ENCODE measurements around the gene ZAR1L.

Gene ZAR1L

DNA sequence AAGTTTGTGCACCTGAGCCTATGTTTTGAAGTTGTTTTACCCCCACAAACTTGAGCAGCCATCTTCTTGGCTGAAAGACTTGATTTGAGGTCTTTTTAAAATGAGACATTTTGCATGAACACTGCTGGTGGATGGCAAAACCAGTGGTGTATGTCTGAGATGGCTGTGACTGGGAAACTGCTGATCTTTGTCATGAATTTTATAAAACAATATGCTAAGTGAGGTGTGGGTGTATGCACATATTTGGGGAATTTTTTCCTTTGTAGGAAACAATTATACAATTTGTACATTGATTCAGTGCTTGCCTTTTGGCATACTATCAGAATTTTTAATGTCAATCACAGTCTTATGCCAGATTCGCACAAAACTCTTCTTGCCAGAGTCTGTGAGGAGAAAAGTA, 52.5 kb downstream of the ZAR1L start:
- H2BK120ac ChIP-seq (ENCODE audit: low read depth, low read length), result no peak overlapping the region
- no peak overlapping the region for H3K4me2 ChIP-seq (ENCODE audit: insufficient read depth, low read length, poor library complexity, severe bottlenecking)
- no peak overlapping the region for H2BK15ac ChIP-seq (ENCODE audit: low read length)
- H2AFZ ChIP-seq (ENCODE audit: low read length), result no peak overlapping the region
- no CpG with 5 or more reads among the region's 1 CpG for WGBS, 2 donors (ENCODE audit: extremely low coverage in 2 of 2, insufficient read length in 2 of 2, insufficient replicate concordance in 1 of 2)
- peaks cover 0 to 4% of the 10 kb centered on the region in 2 donors for H3K36me3 ChIP-seq (replicated peaks in 1 of 2; ENCODE audit: control insufficient read depth in 2 of 2, insufficient read depth in 2 of 2, low read length in 2 of 2)
- H2BK5ac ChIP-seq (ENCODE audit: low read length), result no peak overlapping the region
- H4K91ac ChIP-seq (ENCODE audit: low read depth, low read length, poor library complexity), result no peak overlapping the region
- H2AK5ac ChIP-seq (ENCODE audit: low read depth, low read length), result no peak overlapping the region
- H3K4me3 ChIP-seq (ENCODE audit: low read length in 2 of 2), result no peak overlapping the region
- H3K79me1 ChIP-seq (ENCODE audit: low read depth, low read length), result no peaks in the 10 kb centered on the region
- no peak overlapping the region for H3K18ac ChIP-seq (ENCODE audit: low read length)
- H2BK12ac ChIP-seq (ENCODE audit: low read length), result no peak overlapping the region
- no peaks in the 10 kb centered on the region for H3K4me1 ChIP-seq (ENCODE audit: control insufficient read depth in 2 of 2, insufficient read depth in 1 of 2, low read depth in 1 of 2, low read length in 2 of 2)
- no peak for DNase-seq (ENCODE audit: low spot score)
- no peak overlapping the region for H3K4ac ChIP-seq (ENCODE audit: low read length)
- H4K8ac ChIP-seq (ENCODE audit: low read depth, low read length), result no peak overlapping the region
- H3K27ac ChIP-seq (replicated peaks; ENCODE audit: low read length), result no peak overlapping the region
- H3K9me3 ChIP-seq (replicated peaks in 1 of 2; ENCODE audit: control insufficient read depth in 2 of 2, insufficient read depth in 1 of 2, low read depth in 1 of 2, low read length in 2 of 2), result no peaks in the 10 kb centered on the region
- no peaks in the 10 kb centered on the region for H3K27me3 ChIP-seq (ENCODE audit: control insufficient read depth in 3 of 3, insufficient read depth in 3 of 3, low read depth in 1 of 3, low read length in 3 of 3)
- no peak overlapping the region for H3K23ac ChIP-seq (ENCODE audit: low read depth, low read length, poor library complexity)
- no peak overlapping the region for H3K9ac ChIP-seq (ENCODE audit: low read depth, low read length, poor library complexity)
- H3K14ac ChIP-seq (ENCODE audit: low read length), result no peak overlapping the region

DNA sequence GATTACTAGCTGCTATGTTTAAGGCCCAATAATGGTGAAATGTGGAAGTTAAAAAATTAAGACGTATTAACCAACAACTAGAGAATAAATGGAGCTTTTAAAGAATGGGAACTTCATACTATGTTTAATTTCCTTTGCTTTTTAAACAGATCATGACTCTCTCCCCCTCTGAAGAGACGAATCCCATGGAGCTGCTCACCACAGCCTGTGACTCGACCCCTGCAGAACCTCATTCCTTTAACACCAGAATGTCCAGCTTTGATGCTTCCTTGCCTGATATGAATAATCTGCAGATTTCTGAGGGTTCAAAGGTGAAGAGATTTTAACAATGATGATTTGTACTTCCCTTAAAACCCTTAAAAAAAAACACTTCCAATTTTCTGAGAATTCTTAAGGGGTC, 53.0 kb downstream of the ZAR1L start:
- H3K14ac ChIP-seq (ENCODE audit: low read length), result no peak overlapping the region
- H4K8ac ChIP-seq (ENCODE audit: low read depth, low read length), result no peak overlapping the region
- no peak overlapping the region for H3K9ac ChIP-seq (ENCODE audit: low read depth, low read length, poor library complexity)
- H3K79me1 ChIP-seq (ENCODE audit: low read depth, low read length), result no peaks in the 10 kb centered on the region
- H2BK120ac ChIP-seq (ENCODE audit: low read depth, low read length), result no peak overlapping the region
- no peak overlapping the region for H4K91ac ChIP-seq (ENCODE audit: low read depth, low read length, poor library complexity)
- no peaks in the 10 kb centered on the region for H3K4me1 ChIP-seq (ENCODE audit: control insufficient read depth in 2 of 2, insufficient read depth in 1 of 2, low read depth in 1 of 2, low read length in 2 of 2)
- no peak overlapping the region for H2AK5ac ChIP-seq (ENCODE audit: low read depth, low read length)
- H3K9me3 ChIP-seq (replicated peaks in 1 of 2; ENCODE audit: control insufficient read depth in 2 of 2, insufficient read depth in 1 of 2, low read depth in 1 of 2, low read length in 2 of 2), result no peaks in the 10 kb centered on the region
- no peak overlapping the region for H2BK15ac ChIP-seq (ENCODE audit: low read length)
- no peak for DNase-seq (ENCODE audit: low spot score)
- no peak overlapping the region for H3K4me2 ChIP-seq (ENCODE audit: insufficient read depth, low read length, poor library complexity, severe bottlenecking)
- no peak overlapping the region for H2BK5ac ChIP-seq (ENCODE audit: low read length)
- peaks cover 0 to 4% of the 10 kb centered on the region in 2 donors for H3K36me3 ChIP-seq (replicated peaks in 1 of 2; ENCODE audit: control insufficient read depth in 2 of 2, insufficient read depth in 2 of 2, low read length in 2 of 2)
- H2AFZ ChIP-seq (ENCODE audit: low read length), result no peak overlapping the region
- no peak overlapping the region for H2BK12ac ChIP-seq (ENCODE audit: low read length)
- no peak overlapping the region for H3K4me3 ChIP-seq (ENCODE audit: low read length in 2 of 2)
- H3K18ac ChIP-seq (ENCODE audit: low read length), result no peak overlapping the region
- no peak overlapping the region for H3K23ac ChIP-seq (ENCODE audit: low read depth, low read length, poor library complexity)
- WGBS, 2 donors (ENCODE audit: extremely low coverage in 2 of 2, insufficient read length in 2 of 2, insufficient replicate concordance in 1 of 2), result no CpG with 5 or more reads among the region's 3 CpGs
- no peak overlapping the region for H3K27ac ChIP-seq (replicated peaks; ENCODE audit: low read length)
- H3K27me3 ChIP-seq (ENCODE audit: control insufficient read depth in 3 of 3, insufficient read depth in 3 of 3, low read depth in 1 of 3, low read length in 3 of 3), result no peaks in the 10 kb centered on the region
- H3K4ac ChIP-seq (ENCODE audit: low read length), result no peak overlapping the region

GRCh38 chr13:32261567-32261966, 53.6 kb downstream of the ZAR1L start:
- Histone ChIP-seq H2BK15ac (ENCODE audit: low read length) (no peak overlapping the region), H3K9me3 (replicated peaks in 1 of 2; ENCODE audit: control insufficient read depth in 2 of 2, insufficient read depth in 1 of 2, low read depth in 1 of 2, low read length in 2 of 2) (no peaks in the 10 kb centered on the region), H3K79me1 (ENCODE audit: low read depth, low read length) (no peaks in the 10 kb centered on the region), H2AFZ (ENCODE audit: low read length) (no peak overlapping the region), H2BK12ac (ENCODE audit: low read length) (no peak overlapping the region), H3K14ac (ENCODE audit: low read length) (no peak overlapping the region), H3K36me3 (replicated peaks in 1 of 2; ENCODE audit: control insufficient read depth in 2 of 2, insufficient read depth in 2 of 2, low read length in 2 of 2) (peaks cover 0 to 4% of the 10 kb centered on the region in 2 donors), H3K4ac (ENCODE audit: low read length) (no peak overlapping the region), H3K4me3 (ENCODE audit: low read length in 2 of 2) (no peak overlapping the region), H3K9ac (ENCODE audit: low read depth, low read length, poor library complexity) (no peak overlapping the region), H2BK5ac (ENCODE audit: low read length) (no peak overlapping the region), H3K27ac (replicated peaks; ENCODE audit: low read length) (no peak overlapping the region), H4K91ac (ENCODE audit: low read depth, low read length, poor library complexity) (no peak overlapping the region), H2BK120ac (ENCODE audit: low read depth, low read length) (no peak overlapping the region), H2AK5ac (ENCODE audit: low read depth, low read length) (no peak overlapping the region), H4K8ac (ENCODE audit: low read depth, low read length) (no peak overlapping the region), H3K4me2 (ENCODE audit: insufficient read depth, low read length, poor library complexity, severe bottlenecking) (no peak overlapping the region), H3K23ac (ENCODE audit: low read depth, low read length, poor library complexity) (no peak overlapping the region), H3K18ac (ENCODE audit: low read length) (no peak overlapping the region), H3K27me3 (ENCODE audit: control insufficient read depth in 3 of 3, insufficient read depth in 3 of 3, low read depth in 1 of 3, low read length in 3 of 3) (no peaks in the 10 kb centered on the region), H3K4me1 (ENCODE audit: control insufficient read depth in 2 of 2, insufficient read depth in 1 of 2, low read depth in 1 of 2, low read length in 2 of 2) (no peaks in the 10 kb centered on the region)
- no CpG with 5 or more reads among the region's 9 CpGs for WGBS, 2 donors (ENCODE audit: extremely low coverage in 2 of 2, insufficient read length in 2 of 2, insufficient replicate concordance in 1 of 2)
- no peak for DNase-seq (ENCODE audit: low spot score)

DNA sequence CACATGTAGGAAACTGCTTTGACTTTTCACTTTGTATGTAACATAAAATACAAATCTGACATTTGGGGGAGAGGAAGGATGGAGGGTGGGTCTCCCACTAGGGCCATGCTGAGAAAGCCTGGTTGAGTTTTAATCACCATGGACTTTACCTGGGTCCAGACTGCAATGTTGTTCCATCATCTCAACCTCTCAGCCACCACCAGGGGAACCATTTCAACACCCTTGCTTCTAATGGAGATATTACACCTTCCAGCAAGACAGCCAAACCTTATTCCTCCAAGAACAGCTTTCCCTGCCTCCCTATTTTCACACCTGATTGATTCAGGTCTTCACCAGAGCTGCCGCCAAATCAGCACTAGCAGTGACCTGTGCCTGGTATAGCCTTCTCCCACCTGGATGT, 56.0 kb downstream of the ZAR1L start:
- no peak overlapping the region for H4K91ac ChIP-seq (ENCODE audit: low read depth, low read length, poor library complexity)
- H3K14ac ChIP-seq (ENCODE audit: low read length), result no peak overlapping the region
- no peak overlapping the region for H3K4me3 ChIP-seq (ENCODE audit: low read length in 2 of 2)
- H3K79me1 ChIP-seq (ENCODE audit: low read depth, low read length), result no peaks in the 10 kb centered on the region
- H3K9me3 ChIP-seq (replicated peaks in 1 of 2; ENCODE audit: control insufficient read depth in 2 of 2, insufficient read depth in 1 of 2, low read depth in 1 of 2, low read length in 2 of 2), result no peaks in the 10 kb centered on the region
- no peak overlapping the region for H4K8ac ChIP-seq (ENCODE audit: low read depth, low read length)
- no peak overlapping the region for H2BK5ac ChIP-seq (ENCODE audit: low read length)
- no peak overlapping the region for H3K18ac ChIP-seq (ENCODE audit: low read length)
- H3K9ac ChIP-seq (ENCODE audit: low read depth, low read length, poor library complexity), result no peak overlapping the region
- no peak overlapping the region for H2BK120ac ChIP-seq (ENCODE audit: low read depth, low read length)
- no peaks in the 10 kb centered on the region for H3K36me3 ChIP-seq (replicated peaks in 1 of 2; ENCODE audit: control insufficient read depth in 2 of 2, insufficient read depth in 2 of 2, low read length in 2 of 2)
- no peak for DNase-seq (ENCODE audit: low spot score)
- H3K27me3 ChIP-seq (ENCODE audit: control insufficient read depth in 3 of 3, insufficient read depth in 3 of 3, low read depth in 1 of 3, low read length in 3 of 3), result no peaks in the 10 kb centered on the region
- no CpG with 5 or more reads among the region's 1 CpG for WGBS, 2 donors (ENCODE audit: extremely low coverage in 2 of 2, insufficient read length in 2 of 2, insufficient replicate concordance in 1 of 2)
- H2AFZ ChIP-seq (ENCODE audit: low read length), result no peak overlapping the region
- H2AK5ac ChIP-seq (ENCODE audit: low read depth, low read length), result no peak overlapping the region
- no peak overlapping the region for H3K27ac ChIP-seq (replicated peaks; ENCODE audit: low read length)
- no peak overlapping the region for H3K4me2 ChIP-seq (ENCODE audit: insufficient read depth, low read length, poor library complexity, severe bottlenecking)
- no peak overlapping the region for H2BK15ac ChIP-seq (ENCODE audit: low read length)
- peaks cover 4 to 5% of the 10 kb centered on the region in 2 donors for H3K4me1 ChIP-seq (ENCODE audit: control insufficient read depth in 2 of 2, insufficient read depth in 1 of 2, low read depth in 1 of 2, low read length in 2 of 2)
- no peak overlapping the region for H2BK12ac ChIP-seq (ENCODE audit: low read length)
- H3K23ac ChIP-seq (ENCODE audit: low read depth, low read length, poor library complexity), result no peak overlapping the region
- no peak overlapping the region for H3K4ac ChIP-seq (ENCODE audit: low read length)

All from neuronal stem cell (in vitro differentiated cells).